Liver (tissue), 9 donors: ENCODE measurements around the gene NT5M. TPM values are rescaled to one million over a fixed set of nuclear protein-coding genes. Genes with fewer than 3 reads are reported as not detected.

Experiments
- DNase-seq: peaks from one replicate; pipeline ENCODE4 v3.0.0-alpha.2; 2017; ENCODE audit warnings: low spot score
- H3K27ac ChIP-seq, 2 donors: one replicate each; pipeline ENCODE4 v1.7.0; 2013; ENCODE audit warnings: inconsistent platforms in 2 of 2, low read length in 2 of 2, control low read depth in 1 of 2, low read depth in 1 of 2, mild to moderate bottlenecking in 1 of 2
- H3K27me3 ChIP-seq, 4 donors: one replicate each; pipeline versions ENCODE4 v1.6.1 to v1.7.0; 2013; ENCODE audit warnings: low read length in 3 of 4, inconsistent platforms in 1 of 4, mild to moderate bottlenecking in 1 of 4, moderate library complexity in 1 of 4; ENCODE audit not compliant: control insufficient read depth in 4 of 4, insufficient read depth in 4 of 4
- H3K36me3 ChIP-seq, 4 donors: one replicate each; pipeline versions ENCODE4 v1.6.1 to v1.7.0; 2013; ENCODE audit warnings: low read length in 3 of 4, mild to moderate bottlenecking in 3 of 4, low read depth in 1 of 4, moderate library complexity in 1 of 4; ENCODE audit not compliant: control insufficient read depth in 4 of 4, insufficient read depth in 3 of 4
- H3K4me1 ChIP-seq, 4 donors: one replicate each; pipeline versions ENCODE4 v1.6.1 to v1.7.0; 2013; ENCODE audit warnings: low read length in 3 of 4, mild to moderate bottlenecking in 3 of 4, moderate library complexity in 1 of 4; ENCODE audit not compliant: control insufficient read depth in 4 of 4, insufficient read depth in 4 of 4
- H3K4me3 ChIP-seq, 3 donors: one replicate each; pipeline versions ENCODE4 v1.6.1 to v1.7.0; 2013; ENCODE audit warnings: low read length in 3 of 3, control low read depth in 1 of 3, low read depth in 1 of 3, mild to moderate bottlenecking in 1 of 3
- H3K9ac ChIP-seq, 2 donors: one replicate each; pipeline ENCODE4 v1.7.0; 2013; ENCODE audit warnings: low read length in 2 of 2, mild to moderate bottlenecking in 2 of 2, moderate library complexity in 2 of 2, control low read depth in 1 of 2, low read depth in 1 of 2
- H3K9me3 ChIP-seq, 4 donors: one replicate each; pipeline versions ENCODE4 v1.6.1 to v1.7.0; 2013; ENCODE audit warnings: low read length in 3 of 4; ENCODE audit not compliant: control insufficient read depth in 4 of 4
- ATF3 ChIP-seq: IDR thresholded peaks from 2 replicates; pipeline ENCODE4 v1.6.1; 2016; ENCODE audit warnings: antibody characterized with exemption
- EGR1 ChIP-seq, 2 donors: IDR thresholded peaks; 2 replicates each; pipeline ENCODE4 v1.6.1; 2016 to 2018; ENCODE audit warnings: antibody characterized with exemption in 2 of 2, low read depth in 2 of 2
- FOXA1 ChIP-seq: IDR thresholded peaks from 2 replicates; pipeline ENCODE4 v1.6.1; 2016; ENCODE audit warnings: antibody characterized with exemption
- GABPA ChIP-seq, 2 donors: IDR thresholded peaks in 1 of 2; conservative IDR thresholded peaks in 1 of 2; 2 replicates each; pipeline ENCODE4 v1.6.1; 2016; ENCODE audit warnings: antibody characterized with exemption in 2 of 2, mild to moderate bottlenecking in 1 of 2, moderate library complexity in 1 of 2
- HNF4A ChIP-seq, 2 donors: conservative IDR thresholded peaks; 2 replicates each; pipeline ENCODE4 v1.6.1; 2016; ENCODE audit warnings: antibody characterized with exemption in 2 of 2, mild to moderate bottlenecking in 2 of 2
- HNF4G ChIP-seq: IDR thresholded peaks from 2 replicates; pipeline ENCODE4 v1.6.1; 2016; ENCODE audit warnings: antibody characterized with exemption
- JUND ChIP-seq, 2 donors: IDR thresholded peaks; 2 replicates each; pipeline ENCODE4 v1.6.1; 2016; ENCODE audit warnings: antibody characterized with exemption in 2 of 2
- RAD21 ChIP-seq, 2 donors: IDR thresholded peaks; 2 replicates each; pipeline ENCODE4 v1.6.1; 2016; ENCODE audit warnings: antibody characterized with exemption in 2 of 2, mild to moderate bottlenecking in 2 of 2
- REST ChIP-seq: IDR thresholded peaks from 2 replicates; pipeline ENCODE4 v1.6.1; 2016; ENCODE audit warnings: antibody characterized with exemption, mild to moderate bottlenecking
- RXRA ChIP-seq, 2 donors: IDR thresholded peaks; 2 replicates each; pipeline ENCODE4 v1.6.1; 2017 to 2018; ENCODE audit warnings: antibody characterized with exemption in 2 of 2, mild to moderate bottlenecking in 1 of 2
- SP1 ChIP-seq: IDR thresholded peaks from 2 replicates; pipeline ENCODE4 v1.6.1; 2018; ENCODE audit warnings: antibody characterized with exemption, mild to moderate bottlenecking
- YY1 ChIP-seq: IDR thresholded peaks from 2 replicates; pipeline ENCODE4 v1.6.1; 2016; ENCODE audit warnings: antibody characterized with exemption, mild to moderate bottlenecking
- WGBS: extraction: QIAGEN DNeasy Blood & Tissue Kit; methylation state at CpG from one replicate; pipeline ENCODE4 v1.1.7; 2013; 5-methylcytosine and 5-hydroxymethylcytosine counted together
- polyA plus RNA-seq, 2 donors: library from polyadenylated mRNA; stranded (reverse) in 1 of 2; unstranded in 1 of 2; fragments of 200-250 nt in 1 of 2; fragments of >200 nt in 1 of 2; fragmentation: Nextera tagmentation in 1 of 2; extraction: Ambion mirVana in 1 of 2; gene quantifications; one replicate each; pipeline versions ENCODE4 v1.2.1 to v1.2.3, GENCODE V29; 2013 to 2015
- total RNA-seq, 2 donors: library from RNA; depleted of rRNA; stranded (reverse); fragments of >200 nt; gene quantifications; one replicate each; pipeline ENCODE4 v1.2.3, GENCODE V29; 2014
- TF ChIP-seq, protein P1 (sequence below): IDR thresholded peaks from 2 replicates; pipeline ENCODE4 v1.6.1; 2016; ENCODE audit warnings: antibody characterized with exemption
- TF ChIP-seq, protein P2 (sequence below): IDR thresholded peaks from 2 replicates; pipeline ENCODE4 v1.6.1; 2016; ENCODE audit warnings: antibody characterized with exemption
- TF ChIP-seq, protein P3 (sequence below): fragments of 150-350 bp; IDR thresholded peaks from 2 replicates; pipeline ENCODE4 v1.5.1; 2017; ENCODE audit warnings: improper control_type of control experiment, low read depth, low read length; ENCODE audit not compliant: missing input control
- donor health status: healthy.
- donor health status: healthy.
- donor health status: healthy.
- donor health status: healthy.
- donor health status: healthy.

Gene NT5M
- total and polyA plus RNA-seq, 4 donors = 0.42 to 7.9 (median 0.66) TPM

- H3K27ac ChIP-seq = no peak overlapping the region
- WGBS = 94% methylated on average over 31 of the region's 31 CpGs
- TF ChIP-seq EGR1 (IDR thresholded peaks at IDR 0.05; ENCODE audit: low read depth in 2 of 2) (no peak), SP1 (no peak), REST (no peak), RAD21 (IDR thresholded peaks at IDR 0.05) (no peak), ATF3 (no peak), GABPA (IDR thresholded peaks at IDR 0.05 in 1 of 2, conservative IDR thresholded peaks at IDR 0.05 in 1 of 2) (no peak), HNF4A (conservative IDR thresholded peaks at IDR 0.05) (no peak), JUND (IDR thresholded peaks at IDR 0.05) (no peak), YY1 (no peak), FOXA1 (no peak), RXRA (IDR thresholded peaks at IDR 0.05) (no peak), HNF4G (no peak)
- TF ChIP-seq, protein P1, sequence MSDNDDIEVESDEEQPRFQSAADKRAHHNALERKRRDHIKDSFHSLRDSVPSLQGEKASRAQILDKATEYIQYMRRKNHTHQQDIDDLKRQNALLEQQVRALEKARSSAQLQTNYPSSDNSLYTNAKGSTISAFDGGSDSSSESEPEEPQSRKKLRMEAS = no peak
- TF ChIP-seq, protein P2, sequence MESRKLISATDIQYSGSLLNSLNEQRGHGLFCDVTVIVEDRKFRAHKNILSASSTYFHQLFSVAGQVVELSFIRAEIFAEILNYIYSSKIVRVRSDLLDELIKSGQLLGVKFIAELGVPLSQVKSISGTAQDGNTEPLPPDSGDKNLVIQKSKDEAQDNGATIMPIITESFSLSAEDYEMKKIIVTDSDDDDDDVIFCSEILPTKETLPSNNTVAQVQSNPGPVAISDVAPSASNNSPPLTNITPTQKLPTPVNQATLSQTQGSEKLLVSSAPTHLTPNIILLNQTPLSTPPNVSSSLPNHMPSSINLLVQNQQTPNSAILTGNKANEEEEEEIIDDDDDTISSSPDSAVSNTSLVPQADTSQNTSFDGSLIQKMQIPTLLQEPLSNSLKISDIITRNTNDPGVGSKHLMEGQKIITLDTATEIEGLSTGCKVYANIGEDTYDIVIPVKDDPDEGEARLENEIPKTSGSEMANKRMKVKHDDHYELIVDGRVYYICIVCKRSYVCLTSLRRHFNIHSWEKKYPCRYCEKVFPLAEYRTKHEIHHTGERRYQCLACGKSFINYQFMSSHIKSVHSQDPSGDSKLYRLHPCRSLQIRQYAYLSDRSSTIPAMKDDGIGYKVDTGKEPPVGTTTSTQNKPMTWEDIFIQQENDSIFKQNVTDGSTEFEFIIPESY = no peak
- TF ChIP-seq, protein P3, sequence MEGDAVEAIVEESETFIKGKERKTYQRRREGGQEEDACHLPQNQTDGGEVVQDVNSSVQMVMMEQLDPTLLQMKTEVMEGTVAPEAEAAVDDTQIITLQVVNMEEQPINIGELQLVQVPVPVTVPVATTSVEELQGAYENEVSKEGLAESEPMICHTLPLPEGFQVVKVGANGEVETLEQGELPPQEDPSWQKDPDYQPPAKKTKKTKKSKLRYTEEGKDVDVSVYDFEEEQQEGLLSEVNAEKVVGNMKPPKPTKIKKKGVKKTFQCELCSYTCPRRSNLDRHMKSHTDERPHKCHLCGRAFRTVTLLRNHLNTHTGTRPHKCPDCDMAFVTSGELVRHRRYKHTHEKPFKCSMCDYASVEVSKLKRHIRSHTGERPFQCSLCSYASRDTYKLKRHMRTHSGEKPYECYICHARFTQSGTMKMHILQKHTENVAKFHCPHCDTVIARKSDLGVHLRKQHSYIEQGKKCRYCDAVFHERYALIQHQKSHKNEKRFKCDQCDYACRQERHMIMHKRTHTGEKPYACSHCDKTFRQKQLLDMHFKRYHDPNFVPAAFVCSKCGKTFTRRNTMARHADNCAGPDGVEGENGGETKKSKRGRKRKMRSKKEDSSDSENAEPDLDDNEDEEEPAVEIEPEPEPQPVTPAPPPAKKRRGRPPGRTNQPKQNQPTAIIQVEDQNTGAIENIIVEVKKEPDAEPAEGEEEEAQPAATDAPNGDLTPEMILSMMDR = no peak
- no peak overlapping the region for H3K9ac ChIP-seq
- no peaks in the 10 kb centered on the region for H3K27me3 ChIP-seq
- H3K4me1 ChIP-seq = peaks cover 0 to 1% (median 0%) of the 10 kb centered on the region in 4 donors
- H3K36me3 ChIP-seq = no peaks in the 10 kb centered on the region
- DNase-seq = peak; percentile 32
- no peak overlapping the region for H3K4me3 ChIP-seq
- H3K9me3 ChIP-seq = no peaks in the 10 kb centered on the region
These were observed 43.5 kb downstream of the NT5M start for GRCh38 chr17:17346428-17347233.
